Peyer's patch (tissue), 4 donors: ENCODE results near the gene TTYH3.

Experiments
- CTCF ChIP-seq, 6 experiments: fragments of 450-650 bp in 4 of 6; fragments of 200-600 bp in 2 of 6; sonication (generic) in 1 of 6; IDR thresholded peaks; one replicate each; pipeline ENCODE4 v1.5.1; 2017 to 2019; ENCODE audit warnings: antibody characterized with exemption in 6 of 6, mild to moderate bottlenecking in 3 of 6, moderate library complexity in 1 of 6
- POLR2A ChIP-seq, 2 donors: fragments of 450-650 bp; IDR thresholded peaks; one replicate each; pipeline ENCODE4 v1.5.1; 2017; ENCODE audit warnings: antibody characterized with exemption in 2 of 2, mild to moderate bottlenecking in 2 of 2, moderate library complexity in 2 of 2

GRCh38 chr7:2646680-2647571 is 15.1 kb downstream of the TTYH3 start:
- TF ChIP-seq POLR2A (IDR thresholded peaks at IDR 0.05) (no peak), CTCF (IDR thresholded peaks at IDR 0.05) (no peak)
